ENCODE data around the gene CAPN11. TPM values are rescaled to one million over a fixed set of nuclear protein-coding genes. Genes with fewer than 3 reads are reported as not detected.

The CAPN11 gene
- total and polyA plus RNA-seq, 2 experiments from 2014 or later: 1.1 to 1.7 TPM

DNA sequence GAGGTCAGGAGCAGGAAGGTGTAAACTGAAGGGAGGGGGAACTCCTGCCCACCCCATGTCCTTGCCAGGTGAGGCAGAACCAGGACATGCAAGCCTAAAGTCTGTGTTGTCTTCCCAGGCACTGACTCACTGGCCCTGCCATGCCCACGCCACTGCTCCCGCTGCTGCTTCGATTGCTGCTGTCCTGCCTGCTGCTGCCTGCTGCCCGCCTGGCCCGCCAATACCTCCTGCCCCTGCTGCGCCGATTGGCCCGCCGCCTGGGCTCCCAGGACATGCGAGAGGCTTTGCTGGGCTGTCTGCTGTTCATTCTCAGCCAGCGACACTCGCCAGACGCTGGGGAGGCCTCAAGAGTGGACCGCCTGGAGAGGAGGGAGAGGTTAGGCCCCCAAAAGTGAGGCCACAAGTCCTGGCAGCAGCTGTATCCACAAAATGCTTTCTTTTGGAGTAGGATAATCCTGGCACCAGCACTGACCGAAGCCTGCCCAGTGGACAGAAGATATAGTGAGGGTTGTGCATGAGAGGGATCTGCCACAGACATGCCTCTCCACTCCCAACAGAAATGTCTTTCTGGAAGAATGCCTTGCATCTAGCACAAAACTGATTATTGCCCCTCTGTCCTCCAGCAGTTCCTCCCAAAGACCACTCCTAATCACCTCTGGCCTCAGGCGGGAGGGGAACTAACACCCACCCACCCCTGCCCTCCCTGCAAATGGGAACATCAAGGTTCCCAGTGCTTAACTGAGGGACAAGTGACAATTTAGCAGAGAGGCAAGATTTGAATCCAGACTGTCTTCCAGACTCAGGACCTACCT, 58.9 kb downstream of the CAPN11 start:
- H3K9me2 ChIP-seq (ENCODE audit: insufficient read depth): no peaks in the 10 kb centered on the region
- H3K27ac ChIP-seq (ENCODE audit: low read depth): peak overlapping the region; percentile 100; the same call in 1 of the 2 replicates
- peaks cover 35% of the 10 kb centered on the region for H3F3A ChIP-seq (replicated peaks; ENCODE audit: low read depth)
- H3K4me1 ChIP-seq (ENCODE audit: insufficient read depth): peaks cover 43% of the 10 kb centered on the region
- H3K27ac Mint-ChIP-seq: peak overlapping the region; percentile 99
- H4K20me1 ChIP-seq (replicated peaks; ENCODE audit: insufficient read depth): no peaks in the 10 kb centered on the region
- H3K9me3 Mint-ChIP-seq: no peaks in the 10 kb centered on the region
- peaks cover 48% of the 10 kb centered on the region for H3K4me1 Mint-ChIP-seq
- H3K27me3 ChIP-seq (ENCODE audit: insufficient read depth): no peaks in the 10 kb centered on the region
- DNase-seq (ENCODE audit: low spot score) (peak; percentile 56), ATAC-seq (peak; percentile 10)
- H3K36me3 Mint-ChIP-seq (ENCODE audit: low read depth): peaks cover 3% of the 10 kb centered on the region; the same call in 1 of the 3 replicates
- TF ChIP-seq, protein P1, sequence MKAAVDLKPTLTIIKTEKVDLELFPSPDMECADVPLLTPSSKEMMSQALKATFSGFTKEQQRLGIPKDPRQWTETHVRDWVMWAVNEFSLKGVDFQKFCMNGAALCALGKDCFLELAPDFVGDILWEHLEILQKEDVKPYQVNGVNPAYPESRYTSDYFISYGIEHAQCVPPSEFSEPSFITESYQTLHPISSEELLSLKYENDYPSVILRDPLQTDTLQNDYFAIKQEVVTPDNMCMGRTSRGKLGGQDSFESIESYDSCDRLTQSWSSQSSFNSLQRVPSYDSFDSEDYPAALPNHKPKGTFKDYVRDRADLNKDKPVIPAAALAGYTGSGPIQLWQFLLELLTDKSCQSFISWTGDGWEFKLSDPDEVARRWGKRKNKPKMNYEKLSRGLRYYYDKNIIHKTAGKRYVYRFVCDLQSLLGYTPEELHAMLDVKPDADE (IDR thresholded peaks at IDR 0.05): no peak
- TF ChIP-seq, protein P2, sequence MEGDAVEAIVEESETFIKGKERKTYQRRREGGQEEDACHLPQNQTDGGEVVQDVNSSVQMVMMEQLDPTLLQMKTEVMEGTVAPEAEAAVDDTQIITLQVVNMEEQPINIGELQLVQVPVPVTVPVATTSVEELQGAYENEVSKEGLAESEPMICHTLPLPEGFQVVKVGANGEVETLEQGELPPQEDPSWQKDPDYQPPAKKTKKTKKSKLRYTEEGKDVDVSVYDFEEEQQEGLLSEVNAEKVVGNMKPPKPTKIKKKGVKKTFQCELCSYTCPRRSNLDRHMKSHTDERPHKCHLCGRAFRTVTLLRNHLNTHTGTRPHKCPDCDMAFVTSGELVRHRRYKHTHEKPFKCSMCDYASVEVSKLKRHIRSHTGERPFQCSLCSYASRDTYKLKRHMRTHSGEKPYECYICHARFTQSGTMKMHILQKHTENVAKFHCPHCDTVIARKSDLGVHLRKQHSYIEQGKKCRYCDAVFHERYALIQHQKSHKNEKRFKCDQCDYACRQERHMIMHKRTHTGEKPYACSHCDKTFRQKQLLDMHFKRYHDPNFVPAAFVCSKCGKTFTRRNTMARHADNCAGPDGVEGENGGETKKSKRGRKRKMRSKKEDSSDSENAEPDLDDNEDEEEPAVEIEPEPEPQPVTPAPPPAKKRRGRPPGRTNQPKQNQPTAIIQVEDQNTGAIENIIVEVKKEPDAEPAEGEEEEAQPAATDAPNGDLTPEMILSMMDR (conservative IDR thresholded peaks at IDR 0.05; ENCODE audit: low read depth in 2 of 2): no peak
- no peak for TF ChIP-seq STAT1 (IDR thresholded peaks at IDR 0.05; ENCODE audit: unreplicated experiment)
- TF ChIP-seq NANOG (IDR thresholded peaks at IDR 0.05; ENCODE audit: borderline replicate concordance): no peak
- no peak for TF ChIP-seq JUNB (IDR thresholded peaks at IDR 0.05; ENCODE audit: unreplicated experiment)
- no peak for TF ChIP-seq EZH2 (IDR thresholded peaks at IDR 0.05; ENCODE audit: low read depth, unreplicated experiment)
- TF ChIP-seq CREB1 (CRISPR knock-in tag; IDR thresholded peaks at IDR 0.05; ENCODE audit: low read depth): no peak
- TF ChIP-seq, protein P3, sequence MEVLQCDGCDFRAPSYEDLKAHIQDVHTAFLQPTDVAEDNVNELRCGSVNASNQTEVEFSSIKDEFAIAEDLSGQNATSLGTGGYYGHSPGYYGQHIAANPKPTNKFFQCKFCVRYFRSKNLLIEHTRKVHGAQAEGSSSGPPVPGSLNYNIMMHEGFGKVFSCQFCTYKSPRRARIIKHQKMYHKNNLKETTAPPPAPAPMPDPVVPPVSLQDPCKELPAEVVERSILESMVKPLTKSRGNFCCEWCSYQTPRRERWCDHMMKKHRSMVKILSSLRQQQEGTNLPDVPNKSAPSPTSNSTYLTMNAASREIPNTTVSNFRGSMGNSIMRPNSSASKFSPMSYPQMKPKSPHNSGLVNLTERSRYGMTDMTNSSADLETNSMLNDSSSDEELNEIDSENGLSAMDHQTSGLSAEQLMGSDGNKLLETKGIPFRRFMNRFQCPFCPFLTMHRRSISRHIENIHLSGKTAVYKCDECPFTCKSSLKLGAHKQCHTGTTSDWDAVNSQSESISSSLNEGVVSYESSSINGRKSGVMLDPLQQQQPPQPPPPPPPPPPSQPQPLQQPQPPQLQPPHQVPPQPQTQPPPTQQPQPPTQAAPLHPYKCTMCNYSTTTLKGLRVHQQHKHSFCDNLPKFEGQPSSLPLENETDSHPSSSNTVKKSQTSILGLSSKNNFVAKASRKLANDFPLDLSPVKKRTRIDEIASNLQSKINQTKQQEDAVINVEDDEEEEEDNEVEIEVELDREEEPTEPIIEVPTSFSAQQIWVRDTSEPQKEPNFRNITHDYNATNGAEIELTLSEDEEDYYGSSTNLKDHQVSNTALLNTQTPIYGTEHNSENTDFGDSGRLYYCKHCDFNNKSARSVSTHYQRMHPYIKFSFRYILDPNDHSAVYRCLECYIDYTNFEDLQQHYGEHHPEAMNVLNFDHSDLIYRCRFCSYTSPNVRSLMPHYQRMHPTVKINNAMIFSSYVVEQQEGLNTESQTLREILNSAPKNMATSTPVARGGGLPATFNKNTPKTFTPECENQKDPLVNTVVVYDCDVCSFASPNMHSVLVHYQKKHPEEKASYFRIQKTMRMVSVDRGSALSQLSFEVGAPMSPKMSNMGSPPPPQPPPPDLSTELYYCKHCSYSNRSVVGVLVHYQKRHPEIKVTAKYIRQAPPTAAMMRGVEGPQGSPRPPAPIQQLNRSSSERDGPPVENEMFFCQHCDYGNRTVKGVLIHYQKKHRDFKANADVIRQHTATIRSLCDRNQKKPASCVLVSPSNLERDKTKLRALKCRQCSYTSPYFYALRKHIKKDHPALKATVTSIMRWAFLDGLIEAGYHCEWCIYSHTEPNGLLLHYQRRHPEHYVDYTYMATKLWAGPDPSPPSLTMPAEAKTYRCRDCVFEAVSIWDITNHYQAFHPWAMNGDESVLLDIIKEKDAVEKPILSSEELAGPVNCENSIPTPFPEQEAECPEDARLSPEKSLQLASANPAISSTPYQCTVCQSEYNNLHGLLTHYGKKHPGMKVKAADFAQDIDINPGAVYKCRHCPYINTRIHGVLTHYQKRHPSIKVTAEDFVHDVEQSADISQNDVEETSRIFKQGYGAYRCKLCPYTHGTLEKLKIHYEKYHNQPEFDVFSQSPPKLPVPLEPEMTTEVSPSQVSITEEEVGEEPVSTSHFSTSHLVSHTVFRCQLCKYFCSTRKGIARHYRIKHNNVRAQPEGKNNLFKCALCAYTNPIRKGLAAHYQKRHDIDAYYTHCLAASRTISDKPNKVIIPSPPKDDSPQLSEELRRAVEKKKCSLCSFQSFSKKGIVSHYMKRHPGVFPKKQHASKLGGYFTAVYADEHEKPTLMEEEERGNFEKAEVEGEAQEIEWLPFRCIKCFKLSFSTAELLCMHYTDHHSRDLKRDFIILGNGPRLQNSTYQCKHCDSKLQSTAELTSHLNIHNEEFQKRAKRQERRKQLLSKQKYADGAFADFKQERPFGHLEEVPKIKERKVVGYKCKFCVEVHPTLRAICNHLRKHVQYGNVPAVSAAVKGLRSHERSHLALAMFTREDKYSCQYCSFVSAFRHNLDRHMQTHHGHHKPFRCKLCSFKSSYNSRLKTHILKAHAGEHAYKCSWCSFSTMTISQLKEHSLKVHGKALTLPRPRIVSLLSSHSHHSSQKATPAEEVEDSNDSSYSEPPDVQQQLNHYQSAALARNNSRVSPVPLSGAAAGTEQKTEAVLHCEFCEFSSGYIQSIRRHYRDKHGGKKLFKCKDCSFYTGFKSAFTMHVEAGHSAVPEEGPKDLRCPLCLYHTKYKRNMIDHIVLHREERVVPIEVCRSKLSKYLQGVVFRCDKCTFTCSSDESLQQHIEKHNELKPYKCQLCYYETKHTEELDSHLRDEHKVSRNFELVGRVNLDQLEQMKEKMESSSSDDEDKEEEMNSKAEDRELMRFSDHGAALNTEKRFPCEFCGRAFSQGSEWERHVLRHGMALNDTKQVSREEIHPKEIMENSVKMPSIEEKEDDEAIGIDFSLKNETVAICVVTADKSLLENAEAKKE (CRISPR knock-in tag; IDR thresholded peaks at IDR 0.05): no peak
- no peak for TF ChIP-seq POLR2AphosphoS5 (IDR thresholded peaks at IDR 0.05; ENCODE audit: low read depth)
- TF ChIP-seq, protein P4, sequence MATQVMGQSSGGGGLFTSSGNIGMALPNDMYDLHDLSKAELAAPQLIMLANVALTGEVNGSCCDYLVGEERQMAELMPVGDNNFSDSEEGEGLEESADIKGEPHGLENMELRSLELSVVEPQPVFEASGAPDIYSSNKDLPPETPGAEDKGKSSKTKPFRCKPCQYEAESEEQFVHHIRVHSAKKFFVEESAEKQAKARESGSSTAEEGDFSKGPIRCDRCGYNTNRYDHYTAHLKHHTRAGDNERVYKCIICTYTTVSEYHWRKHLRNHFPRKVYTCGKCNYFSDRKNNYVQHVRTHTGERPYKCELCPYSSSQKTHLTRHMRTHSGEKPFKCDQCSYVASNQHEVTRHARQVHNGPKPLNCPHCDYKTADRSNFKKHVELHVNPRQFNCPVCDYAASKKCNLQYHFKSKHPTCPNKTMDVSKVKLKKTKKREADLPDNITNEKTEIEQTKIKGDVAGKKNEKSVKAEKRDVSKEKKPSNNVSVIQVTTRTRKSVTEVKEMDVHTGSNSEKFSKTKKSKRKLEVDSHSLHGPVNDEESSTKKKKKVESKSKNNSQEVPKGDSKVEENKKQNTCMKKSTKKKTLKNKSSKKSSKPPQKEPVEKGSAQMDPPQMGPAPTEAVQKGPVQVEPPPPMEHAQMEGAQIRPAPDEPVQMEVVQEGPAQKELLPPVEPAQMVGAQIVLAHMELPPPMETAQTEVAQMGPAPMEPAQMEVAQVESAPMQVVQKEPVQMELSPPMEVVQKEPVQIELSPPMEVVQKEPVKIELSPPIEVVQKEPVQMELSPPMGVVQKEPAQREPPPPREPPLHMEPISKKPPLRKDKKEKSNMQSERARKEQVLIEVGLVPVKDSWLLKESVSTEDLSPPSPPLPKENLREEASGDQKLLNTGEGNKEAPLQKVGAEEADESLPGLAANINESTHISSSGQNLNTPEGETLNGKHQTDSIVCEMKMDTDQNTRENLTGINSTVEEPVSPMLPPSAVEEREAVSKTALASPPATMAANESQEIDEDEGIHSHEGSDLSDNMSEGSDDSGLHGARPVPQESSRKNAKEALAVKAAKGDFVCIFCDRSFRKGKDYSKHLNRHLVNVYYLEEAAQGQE (IDR thresholded peaks at IDR 0.05; ENCODE audit: unreplicated experiment): no peak
- no peak for TF ChIP-seq ZNF331 (CRISPR knock-in tag; IDR thresholded peaks at IDR 0.05; ENCODE audit: low read depth)
- no peak for TF ChIP-seq EZH2phosphoT487 (IDR thresholded peaks at IDR 0.05; ENCODE audit: unreplicated experiment)
- no peak for TF ChIP-seq ZNF114 (CRISPR knock-in tag; IDR thresholded peaks at IDR 0.05)
- peak overlapping the region; percentile 82 for H3K4me3 Mint-ChIP-seq
- peak overlapping the region; percentile 89 for H3K4me2 ChIP-seq
- H3K27me3 Mint-ChIP-seq (ENCODE audit: insufficient read depth, low read depth, poor library complexity): peaks cover 13% of the 10 kb centered on the region
- H3K36me3 ChIP-seq (ENCODE audit: insufficient read depth): no peaks in the 10 kb centered on the region
- peak overlapping the region; percentile 61 for H3K4me3 ChIP-seq
- H3K79me2 ChIP-seq (replicated peaks; ENCODE audit: insufficient read depth): 0 out of 2 replicates have a peak, but pooled peaks cover 5% of the 10 kb centered on the region
- H2AFZ ChIP-seq: no peak overlapping the region

Data from GM23338 (cell line).